8988T (cell line): ENCODE results near the gene INMT.

ENCODE experiments used
- DNase-seq: peaks from one replicate; pipeline ENCODE4 v3.0.0; 2011

Gene INMT

DNA sequence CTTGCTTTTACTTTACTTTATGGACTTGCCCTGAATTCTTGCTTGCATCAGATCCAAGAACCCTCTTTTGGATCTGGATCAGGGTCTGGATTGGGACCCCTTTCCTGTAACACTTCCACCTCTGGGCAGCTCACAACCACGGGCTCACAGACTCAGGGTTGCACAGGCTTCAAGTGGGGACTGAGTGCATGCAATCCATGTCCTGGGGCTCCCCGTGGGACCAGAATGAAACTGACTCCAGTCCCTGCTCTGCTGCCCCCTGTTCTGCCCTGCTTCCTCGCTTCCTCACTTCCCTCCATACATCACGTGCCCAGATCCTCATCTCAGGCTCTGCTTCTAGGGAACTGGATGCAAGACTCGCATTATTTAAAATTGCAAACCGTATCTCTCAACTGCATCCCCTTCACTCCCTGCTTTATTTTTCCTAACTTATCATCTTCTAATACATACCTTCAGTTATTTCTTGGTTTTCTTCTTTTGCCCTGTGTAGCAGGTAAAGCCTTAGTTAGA, 23.3 kb upstream of the INMT start:
- DNase-seq: no peak

GRCh38 chr7:30729642-30730041, 22.3 kb upstream of the INMT start:
- DNase-seq: no peak

DNA sequence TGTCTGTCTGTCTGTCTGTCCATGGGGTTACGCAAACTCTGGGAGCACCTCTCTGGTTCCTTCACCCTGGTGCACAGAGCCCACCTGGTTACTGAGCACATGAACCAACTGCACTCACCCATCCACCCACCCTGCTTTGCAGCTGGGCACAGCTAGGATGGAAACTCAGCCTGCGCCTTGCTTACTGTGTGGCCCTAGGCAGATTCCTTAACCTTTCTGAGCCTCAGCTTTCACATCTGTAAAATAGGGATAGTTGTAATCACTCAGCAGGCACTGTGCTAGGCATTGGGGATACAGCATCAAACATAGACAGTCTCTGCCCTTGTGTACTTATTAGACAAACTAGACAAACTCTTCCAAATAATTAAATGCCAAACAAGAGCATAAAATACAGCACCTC, 21.8 kb upstream of the INMT start:
- DNase-seq: no peak

DNA sequence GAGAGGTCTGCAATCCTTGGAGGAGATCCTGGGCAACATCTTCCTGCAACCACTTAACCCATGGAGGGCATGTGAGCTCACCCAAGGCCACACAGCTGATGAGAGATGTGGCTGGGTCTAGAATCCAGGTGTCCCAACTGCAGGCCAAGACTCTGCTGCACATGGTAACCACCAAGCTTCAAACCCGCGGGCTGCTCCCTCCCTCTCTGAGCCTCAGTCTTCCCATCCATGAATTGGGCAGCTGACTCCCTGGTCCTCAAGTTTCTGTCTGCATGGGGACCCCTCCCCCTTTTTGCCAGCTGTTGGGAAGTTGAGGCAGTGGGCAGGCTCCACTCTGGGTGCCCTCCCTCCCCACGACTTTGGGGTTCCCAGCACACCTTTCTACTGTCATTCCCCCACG, 20.9 kb upstream of the INMT start:
- no peak for DNase-seq

DNA sequence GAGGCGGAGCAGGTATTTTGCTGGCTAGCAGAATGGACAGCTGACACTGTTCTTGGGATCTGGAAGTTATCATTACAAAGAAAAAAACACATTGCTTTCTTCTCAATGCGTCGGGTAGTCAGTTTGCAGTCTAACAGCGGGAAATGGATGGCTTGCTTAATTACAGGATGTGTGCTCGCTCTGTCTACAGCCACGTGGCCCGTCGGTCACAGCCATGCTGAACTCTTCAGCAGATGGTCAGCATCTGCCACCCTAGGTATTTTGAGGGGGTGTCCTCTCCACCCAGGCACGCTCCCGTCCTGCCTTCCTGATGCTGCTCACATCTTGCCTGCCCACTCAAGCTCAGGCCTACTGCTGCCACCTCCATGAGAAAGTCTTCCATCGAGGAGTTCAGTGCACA, 20.4 kb upstream of the INMT start:
- no peak for DNase-seq

DNA sequence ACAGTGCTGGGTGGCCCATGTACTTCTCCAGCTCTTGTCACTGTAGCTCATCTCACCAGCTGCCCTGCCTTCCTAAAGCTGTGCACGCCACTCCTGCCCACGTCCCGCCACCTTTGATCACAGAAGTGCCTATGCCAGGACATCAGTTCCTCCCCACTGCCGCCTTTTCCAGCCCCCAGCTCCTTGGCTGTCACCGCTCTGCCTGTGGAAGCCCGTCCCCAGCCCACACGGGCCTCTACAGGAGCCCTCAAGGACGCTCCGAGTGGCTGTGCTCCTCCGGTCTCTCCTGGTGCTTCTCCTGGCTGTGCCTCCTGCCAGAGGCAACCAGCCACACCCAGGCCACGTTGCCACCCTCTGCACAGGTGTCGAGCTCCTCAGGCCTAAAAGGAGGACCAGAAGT, 19.3 kb upstream of the INMT start:
- DNase-seq: no peak

- no peak for DNase-seq
Measured at GRCh38 chr7:30733216-30733615, 18.7 kb upstream of the INMT start.

- no peak for DNase-seq
Measured at GRCh38 chr7:30733691-30734090, 18.2 kb upstream of the INMT start.

DNA sequence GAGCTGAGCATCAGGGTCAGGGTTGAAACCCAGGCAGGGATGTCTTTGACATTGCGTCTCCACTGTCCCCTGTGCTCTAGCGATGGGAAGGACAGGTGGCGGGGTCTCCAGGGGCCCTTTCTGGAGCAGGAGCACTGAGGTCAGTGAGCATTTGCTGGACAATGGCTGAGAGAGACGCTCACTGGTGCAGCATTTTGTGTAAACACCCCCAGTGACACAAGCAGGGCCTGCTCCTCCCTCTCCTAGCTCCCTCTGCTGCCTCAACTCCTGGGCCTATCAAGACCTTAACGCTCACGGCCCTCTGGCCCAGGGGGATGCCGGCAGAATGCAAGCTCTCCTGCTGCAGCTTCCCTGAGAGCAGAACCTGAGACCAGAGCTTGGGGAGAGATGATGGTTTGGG, 17.4 kb upstream of the INMT start:
- no peak for DNase-seq

DNA sequence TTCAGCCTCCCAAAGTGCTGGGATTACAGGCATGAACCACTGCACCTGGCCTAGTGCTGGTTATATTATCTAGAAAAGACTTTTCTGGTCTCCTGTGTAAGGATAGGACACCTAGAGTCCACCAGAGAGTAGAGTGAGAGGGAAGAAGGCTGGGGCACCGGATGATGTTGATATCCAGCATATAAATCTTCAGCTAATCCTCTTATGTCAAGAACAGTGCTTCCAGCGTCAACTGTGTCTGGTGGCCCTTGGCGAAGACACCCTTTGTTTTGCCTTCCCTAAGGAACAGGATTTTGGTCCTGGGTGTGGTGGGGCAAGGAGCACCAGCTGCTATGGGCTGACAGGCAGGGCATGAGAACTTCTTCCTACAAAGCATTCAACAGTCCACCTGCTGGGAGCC, 16.3 kb upstream of the INMT start:
- no peak for DNase-seq

GRCh38 chr7:30736291-30736690, 15.6 kb upstream of the INMT start:
- no peak for DNase-seq

GRCh38 chr7:30738026-30738915, 13.7 kb upstream of the INMT start:
- DNase-seq: no peak

DNA sequence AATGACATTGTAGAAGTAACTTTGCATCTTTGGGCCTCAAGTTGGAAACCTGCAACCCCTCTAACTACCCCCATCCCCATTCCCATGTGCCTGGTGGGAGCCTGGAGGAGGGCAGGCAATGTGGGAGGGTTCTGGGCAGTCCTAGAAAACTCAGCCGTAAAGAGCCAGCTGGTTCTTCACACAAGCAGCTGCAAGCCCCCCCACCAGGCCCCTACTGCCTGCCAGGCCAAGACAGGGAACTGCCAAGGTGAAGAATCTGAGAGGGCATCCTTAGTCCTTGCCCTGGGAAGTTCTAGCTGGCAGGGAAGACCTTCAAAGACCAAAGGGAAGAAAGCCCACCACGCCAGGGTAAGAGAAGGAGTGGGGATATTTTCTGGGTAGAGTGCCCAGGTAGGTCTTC, 12.2 kb upstream of the INMT start:
- no peak for DNase-seq

GRCh38 chr7:30740417-30741181, 11.3 kb upstream of the INMT start:
- peak; percentile 90 for DNase-seq

DNA sequence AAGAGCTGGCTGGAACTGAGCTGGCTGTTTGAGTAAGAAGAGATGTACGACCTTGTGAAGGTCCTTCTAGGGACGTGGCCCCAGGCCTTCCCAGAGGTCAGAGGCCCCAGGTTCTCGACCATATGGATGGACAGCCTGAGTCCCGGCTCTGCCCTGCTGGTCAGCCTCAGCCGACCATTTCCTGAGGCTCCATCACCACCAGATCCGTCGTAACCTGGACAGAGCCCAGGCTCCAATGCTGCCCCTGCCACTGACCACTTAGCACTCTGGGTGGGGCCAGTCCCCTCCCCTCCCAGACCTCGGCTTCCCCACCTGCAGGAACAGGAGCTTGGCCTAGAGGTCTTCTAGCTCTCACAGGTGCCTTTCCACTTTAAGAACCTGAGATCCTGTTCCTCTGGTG, 10.6 kb upstream of the INMT start:
- no peak for DNase-seq

- DNase-seq: no peak
Measured at GRCh38 chr7:30743371-30744074, 8.4 kb upstream of the INMT start.

DNA sequence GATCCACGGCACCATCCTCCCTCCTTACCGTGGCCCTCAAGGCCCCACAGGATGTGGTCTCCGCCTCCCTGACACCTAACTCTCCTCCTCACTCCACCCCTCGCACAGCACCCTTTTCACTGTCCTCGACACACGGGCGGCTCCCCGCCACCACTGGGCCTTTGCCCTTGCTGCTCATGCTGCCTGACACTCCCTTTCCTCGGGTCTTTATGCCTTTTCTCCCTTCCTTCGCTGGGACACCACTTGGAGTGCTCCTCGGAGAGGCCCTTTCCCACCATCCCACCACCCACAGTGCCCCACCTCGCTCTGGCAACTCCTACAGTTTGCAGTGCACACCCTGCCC, 7.9 kb upstream of the INMT start:
- DNase-seq: no peak

GRCh38 chr7:30745261-30745941, 6.5 kb upstream of the INMT start:
- no peak for DNase-seq

DNA sequence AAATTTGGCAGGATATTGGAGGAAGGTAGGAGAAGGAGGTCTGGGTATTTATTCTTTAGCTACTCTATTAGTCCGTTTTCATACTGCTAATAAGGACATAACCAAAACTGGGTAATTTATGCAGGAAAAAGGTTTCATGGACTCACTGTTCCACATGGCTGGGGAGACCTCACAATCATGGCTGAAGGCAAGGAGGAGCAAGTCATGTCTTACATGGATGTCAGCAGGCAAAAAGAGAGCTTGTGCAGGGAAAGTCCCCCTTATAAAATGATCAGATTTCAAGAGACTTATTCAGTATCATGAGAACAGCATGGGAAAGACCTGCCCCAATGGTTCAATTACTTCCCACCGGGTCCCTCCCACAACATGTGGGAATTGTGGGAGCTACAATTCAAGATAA, 1.9 kb upstream of the INMT start:
- DNase-seq: no peak

DNA sequence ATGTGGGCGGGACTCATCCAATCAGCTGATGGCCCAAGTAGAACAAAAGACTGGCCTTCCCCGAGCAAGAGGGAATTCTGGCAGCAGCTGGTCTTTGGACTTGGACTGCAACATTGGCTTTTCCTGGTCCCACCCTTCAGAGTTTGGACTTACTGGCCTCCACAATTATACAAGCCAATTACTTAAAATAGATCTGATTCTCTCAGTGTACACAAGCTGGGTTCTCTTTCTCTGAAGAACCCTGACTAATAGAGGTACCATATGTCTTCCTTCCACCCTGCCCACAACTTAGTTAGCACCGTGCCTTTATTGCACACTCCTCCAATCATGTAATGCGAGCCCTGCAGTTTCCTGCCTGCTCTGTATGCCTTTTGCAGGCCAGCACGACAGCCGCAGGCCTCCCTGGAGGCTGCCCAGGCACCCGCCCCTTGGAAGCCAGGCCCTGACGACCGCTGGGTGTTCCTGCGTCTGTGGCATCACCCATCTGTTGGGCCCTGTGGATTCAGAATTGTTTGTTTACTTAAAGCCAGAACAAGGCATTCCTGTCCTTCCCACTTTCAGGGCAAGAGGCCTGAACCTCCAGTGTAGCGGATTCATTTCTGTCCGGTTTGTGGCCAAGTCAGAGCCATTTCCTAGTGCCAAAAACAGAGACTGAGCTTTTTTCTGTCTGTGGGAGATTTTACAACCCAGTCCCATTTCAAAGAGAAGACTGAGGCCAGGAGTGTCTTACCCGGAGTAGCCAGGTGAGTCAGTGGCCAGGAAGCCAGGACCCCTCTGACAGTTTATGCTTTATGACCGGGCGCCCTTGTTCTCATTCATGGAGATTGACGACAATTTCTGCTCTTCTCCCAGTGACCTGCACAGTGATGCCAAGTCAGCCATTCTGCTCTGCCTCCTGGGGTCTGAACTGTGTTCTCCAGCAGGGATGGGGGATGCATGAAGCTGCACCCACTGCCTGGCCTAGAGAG, 968 bp upstream of the INMT start:
- DNase-seq: no peak

GRCh38 chr7:30752484-30752883, 549 bp downstream of the INMT start:
- DNase-seq: no peak

- no peak for DNase-seq
Measured at GRCh38 chr7:30752979-30753378, 1.0 kb downstream of the INMT start.
